Smooth muscle cell (in vitro differentiated cells): Measurements from ENCODE around the gene ARPC5. TPM values are rescaled to one million over a fixed set of nuclear protein-coding genes. Genes with fewer than 3 reads are reported as not detected.
"Not testable (repeated sequence)": the region's sequence is repeated elsewhere in the genome, so short reads cannot be mapped to it uniquely, and the experiment has no call there.

Source experiments
- DNase-seq: peaks from one replicate; lab custom pipeline; 2025; ENCODE audit not compliant: unreplicated experiment; lab: John Stamatoyannopoulos, UW
- H2AFZ ChIP-seq: fragments of 200-600 bp; sonication (generic); 2 replicates; pipeline ENCODE4 v1.6.0; 2016; ENCODE audit warnings: antibody characterized with exemption, low read depth, mild to moderate bottlenecking
- H3F3A ChIP-seq: fragments of 200-600 bp; sonication (generic); 2 replicates; pipeline ENCODE4 v1.6.0; 2017; ENCODE audit warnings: antibody characterized with exemption, low read depth
- H3K27ac ChIP-seq: fragments of 200-600 bp; sonication (generic); 2 replicates; pipeline ENCODE4 v1.5.1; 2016; ENCODE audit warnings: low read depth, mild to moderate bottlenecking
- H3K27me3 ChIP-seq: fragments of 200-600 bp; sonication (generic); 2 replicates; pipeline ENCODE4 v1.6.1; 2016; ENCODE audit warnings: low read depth, mild to moderate bottlenecking
- H3K36me3 ChIP-seq: fragments of 200-600 bp; sonication (generic); 2 replicates; pipeline ENCODE4 v1.5.1; 2016; ENCODE audit warnings: low read depth
- H3K4me1 ChIP-seq: fragments of 200-600 bp; sonication (generic); 2 replicates; pipeline ENCODE4 v1.5.1; 2016; ENCODE audit warnings: low read depth
- H3K4me2 ChIP-seq: fragments of 200-600 bp; sonication (generic); 2 replicates; pipeline ENCODE4 v1.6.0; 2016; ENCODE audit warnings: mild to moderate bottlenecking
- H3K4me3 ChIP-seq: fragments of 200-600 bp; sonication (generic); 2 replicates; pipeline ENCODE4 v1.5.1; 2016; ENCODE audit warnings: mild to moderate bottlenecking
- H3K79me2 ChIP-seq: fragments of 200-600 bp; sonication (generic); 2 replicates; pipeline ENCODE4 v1.6.0; 2016; ENCODE audit warnings: low read depth, mild to moderate bottlenecking
- H3K9ac ChIP-seq: fragments of 200-600 bp; sonication (generic); 2 replicates; pipeline ENCODE4 v1.6.0; 2016; ENCODE audit warnings: low read depth
- H3K9me3 ChIP-seq: fragments of 200-600 bp; sonication (generic); replicated peaks from 2 replicates; pipeline ENCODE4 v1.5.1; 2016; ENCODE audit warnings: low read depth
- H4K20me1 ChIP-seq: fragments of 200-600 bp; sonication (generic); 2 replicates; pipeline ENCODE4 v1.6.0; 2016; ENCODE audit warnings: low read depth
- CTCF ChIP-seq: fragments of 200-600 bp; sonication (generic); IDR thresholded peaks from 2 replicates; pipeline ENCODE4 v1.5.1; 2017; ENCODE audit warnings: borderline replicate concordance, mild to moderate bottlenecking, antibody characterized with exemption; ENCODE audit not compliant: insufficient read depth, poor library complexity, severe bottlenecking
- WGBS: methylation state at CpG from one replicate; pipeline ENCODE4 v1.1.7; 2016; ENCODE audit warnings: low lambda C conversion rate; 5-methylcytosine and 5-hydroxymethylcytosine counted together
- polyA plus RNA-seq: library from polyadenylated mRNA; unstranded; fragments of >200 nt; fragmentation: Nextera tagmentation; extraction: Ambion mirVana; gene quantifications from 2 replicates; pipeline ENCODE4 v1.2.1, GENCODE V29; 2016
- total RNA-seq: library from RNA; depleted of rRNA; stranded (reverse); fragments of >200 nt; gene quantifications from 2 replicates; pipeline ENCODE4 v1.2.3, GENCODE V29; 2014

Gene ARPC5
- 188 and 195 TPM in 2 replicates for total RNA-seq
- 196 and 205 TPM in 2 replicates for polyA plus RNA-seq

- under 1% methylated on average over 63 of the region's 65 CpGs for WGBS
- H3K36me3 ChIP-seq: no peaks in the 10 kb centered on the region
Observed at GRCh38 chr1:183635606-183636333, at the start of gene ARPC5. Gene ARPC5, minus strand, starts transcription at chr1:183635783. Its CDS starts 124 bp downstream, at chr1:183635659.

GRCh38 chr1:183685112-183685713, 49.6 kb upstream of the ARPC5 start:
- Histone ChIP-seq H4K20me1 (no peaks in the 10 kb centered on the region), H3K27ac (no peak overlapping the region), H3K27me3 (no peaks in the 10 kb centered on the region), H3K36me3 (no peaks in the 10 kb centered on the region), H3K9ac (no peak overlapping the region), H3K4me2 (peak overlapping the region; percentile 27), H2AFZ (peak overlapping the region; percentile 13), H3K9me3 (no peaks in the 10 kb centered on the region), H3F3A (no peaks in the 10 kb centered on the region), H3K4me3 (no peak overlapping the region), H3K4me1 (no peaks in the 10 kb centered on the region), H3K79me2 (no peaks in the 10 kb centered on the region)
- DNase-seq: no peak
- WGBS: 1% methylated on average over 3 of the region's 3 CpGs
- TF ChIP-seq CTCF: peak; percentile 74

More at GRCh38 chr1:183635606-183636333, at the start of gene ARPC5:
- Histone ChIP-seq H3K9ac (peak within 1 kb of the TSS; percentile 80), H2AFZ (peak within 1 kb of the TSS; percentile 81), H3F3A (peaks cover 5% of the 10 kb centered on the region), H3K9me3 (no peaks in the 10 kb centered on the region), H4K20me1 (peaks cover 39% of the 10 kb centered on the region), H3K79me2 (peaks cover 44% of the 10 kb centered on the region), H3K4me2 (peak within 1 kb of the TSS; percentile 82), H3K4me1 (peaks cover 30% of the 10 kb centered on the region), H3K4me3 (peak within 1 kb of the TSS; percentile 89), H3K27ac (peak within 1 kb of the TSS; percentile 79), H3K27me3 (peaks cover 11% of the 10 kb centered on the region)
- TF ChIP-seq CTCF: no peak
- peak; percentile 93 for DNase-seq

GRCh38 chr1:183679363-183679762, 43.8 kb upstream of the ARPC5 start:
- not testable (repeated sequence) for H3K27me3 ChIP-seq, H3K36me3 ChIP-seq, H3K4me3 ChIP-seq, H3F3A ChIP-seq, H3K79me2 ChIP-seq, H3K27ac ChIP-seq, DNase-seq, H3K9ac ChIP-seq, H3K9me3 ChIP-seq, H2AFZ ChIP-seq, H3K4me2 ChIP-seq, H3K4me1 ChIP-seq, H4K20me1 ChIP-seq
- 100% methylated on average over 4 of the region's 4 CpGs for WGBS

GRCh38 chr1:183678819-183679218, 43.2 kb upstream of the ARPC5 start:
- 82% methylated on average over 3 of the region's 3 CpGs for WGBS
- Histone ChIP-seq H3K79me2 (no peaks in the 10 kb centered on the region), H3K27me3 (no peaks in the 10 kb centered on the region), H4K20me1 (no peaks in the 10 kb centered on the region), H3K4me2 (no peak overlapping the region), H3K36me3 (no peaks in the 10 kb centered on the region), H3K27ac (no peak overlapping the region), H3K4me3 (no peak overlapping the region), H3K9me3 (no peaks in the 10 kb centered on the region), H3K9ac (no peak overlapping the region), H3F3A (peaks cover 6% of the 10 kb centered on the region), H3K4me1 (peaks cover 6% of the 10 kb centered on the region), H2AFZ (no peak overlapping the region)
- no peak for DNase-seq
- no peak for TF ChIP-seq CTCF
